Urothelium cell line (cell line): ENCODE results near the gene PIGS.
"Not testable (repeated sequence)": the region's sequence is repeated elsewhere in the genome, so short reads cannot be mapped to it uniquely, and the experiment has no call there.

Experiments
- DNase-seq: peaks from one replicate; pipeline ENCODE4 v3.0.0; 2011; ENCODE audit warnings: low spot score, mixed read lengths
- FAIRE-seq: peaks from 2 replicates; lab custom pipeline; 2011; peaks lifted over from hg19 to GRCh38; lab: Jason Lieb, UNC

PIGS gene

GRCh38 chr17:28532050-28532960 lies 39.0 kb downstream of the PIGS start:
- FAIRE-seq (no peak), DNase-seq (no peak)

DNA sequence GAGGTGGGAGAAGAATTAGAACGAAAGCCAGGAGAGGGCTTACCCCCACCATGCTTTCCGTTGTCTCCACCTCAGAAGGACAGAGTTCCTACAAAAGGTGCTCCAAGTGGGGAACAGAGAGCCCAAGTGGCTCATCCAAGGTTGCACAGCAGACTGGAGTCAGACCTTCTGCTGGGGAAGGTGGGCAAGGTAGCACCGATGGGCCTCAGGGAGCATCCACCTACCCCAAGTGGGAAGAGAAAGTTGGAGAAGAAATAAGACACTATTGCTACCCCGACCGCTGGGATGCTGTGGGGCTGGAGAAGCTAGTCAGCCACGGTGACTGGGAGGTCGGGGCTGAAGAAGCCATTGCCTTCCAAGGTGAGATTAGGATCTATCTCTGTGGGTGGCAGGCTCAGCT lies 40.4 kb downstream of the PIGS start:
- DNase-seq: no peak
- FAIRE-seq: no peak

GRCh38 chr17:28530250-28530649 lies 41.1 kb downstream of the PIGS start:
- no peak for DNase-seq
- no peak for FAIRE-seq

DNA sequence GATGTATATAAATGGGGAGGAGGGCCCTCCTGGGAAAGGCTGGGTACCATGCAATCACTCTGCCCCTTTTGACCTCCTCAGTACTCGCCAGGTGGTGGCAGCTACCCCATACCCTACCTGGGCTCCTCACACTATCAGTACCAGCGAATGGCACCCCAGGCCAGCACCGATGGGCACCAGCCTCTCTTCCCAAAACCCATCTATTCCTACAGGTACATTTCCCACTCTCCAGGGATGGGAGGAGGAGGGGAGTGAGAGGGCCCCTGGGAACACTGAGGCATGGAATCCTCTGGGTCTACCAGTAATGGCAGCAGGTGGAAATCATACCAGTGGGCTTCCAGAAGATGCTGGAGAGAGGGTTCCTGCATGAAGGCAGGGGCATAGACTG lies 42.3 kb downstream of the PIGS start:
- no peak for FAIRE-seq

GRCh38 chr17:28528327-28529012 lies 42.9 kb downstream of the PIGS start:
- no peak for DNase-seq
- FAIRE-seq: no peak

More for the DNA sequence above, 42.3 kb downstream of the PIGS start:
- DNase-seq: no peak

DNA sequence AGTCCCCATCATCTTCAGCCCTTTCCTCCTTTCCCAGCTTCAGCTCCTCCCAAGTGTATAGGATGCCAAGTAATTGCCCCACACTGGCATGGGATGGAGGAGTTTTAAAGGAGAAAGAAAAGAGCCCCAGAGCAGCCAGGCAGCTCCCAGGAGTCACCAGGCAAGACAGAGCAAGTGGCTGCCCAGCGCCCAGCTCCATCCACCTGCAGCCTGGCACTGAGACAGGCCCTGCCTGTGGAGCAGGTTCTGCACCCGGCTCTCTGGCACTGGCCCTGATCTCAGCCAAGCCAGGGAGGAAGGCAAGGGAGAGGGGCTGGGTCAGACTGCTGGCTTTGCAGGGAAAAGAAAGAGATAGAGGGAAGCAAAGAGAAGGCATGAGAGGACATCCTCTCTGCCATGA lies 43.5 kb downstream of the PIGS start:
- FAIRE-seq: no peak
- DNase-seq: no peak

- FAIRE-seq (no peak), DNase-seq (no peak)
Observed at GRCh38 chr17:28527181-28527681, 44.1 kb downstream of the PIGS start.

DNA sequence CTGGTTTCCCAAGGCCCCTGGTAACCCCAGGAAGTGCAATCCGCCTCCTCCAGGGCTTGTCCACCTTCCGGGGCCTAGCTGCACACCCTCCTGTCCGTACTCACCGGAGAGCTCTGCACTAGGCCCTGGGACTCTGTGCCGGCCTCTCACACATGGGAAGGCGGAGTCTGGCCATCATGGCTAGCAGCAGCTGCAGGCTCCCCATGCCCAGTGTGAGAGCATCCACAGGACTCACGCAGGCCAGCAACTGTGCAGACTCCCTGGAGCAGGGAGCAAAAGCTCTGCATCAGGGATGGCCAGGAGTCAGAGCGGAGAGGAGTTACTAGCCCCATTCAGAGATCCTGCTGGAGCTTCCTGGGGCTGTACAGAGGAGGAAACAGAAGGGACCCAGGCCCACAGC lies 44.9 kb downstream of the PIGS start:
- DNase-seq: no peak
- FAIRE-seq: no peak

- DNase-seq (peak; percentile 26), FAIRE-seq (no peak)
Observed at GRCh38 chr17:28524476-28525424, 46.6 kb downstream of the PIGS start.

- FAIRE-seq (no peak), DNase-seq (no peak)
Observed at GRCh38 chr17:28523876-28524275, 47.4 kb downstream of the PIGS start.

DNA sequence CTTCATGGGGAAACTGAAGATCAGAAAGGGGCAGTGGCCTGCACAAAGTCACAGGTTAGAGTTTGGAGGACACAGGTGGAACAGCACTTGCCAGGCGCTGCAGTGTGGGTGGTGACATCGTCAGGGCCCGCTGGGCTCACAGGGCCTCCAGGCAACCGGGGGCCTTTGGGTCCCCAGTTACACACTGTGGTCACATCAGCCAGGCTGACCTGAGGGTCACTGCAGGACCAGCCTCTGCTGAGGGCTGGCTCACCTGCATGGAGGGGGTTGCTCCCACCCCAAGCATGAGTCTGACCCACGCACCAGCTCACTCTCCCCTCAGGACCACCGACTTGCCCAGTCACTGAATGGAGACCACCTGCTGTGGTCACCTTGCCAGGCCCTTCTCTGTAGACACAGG lies 48.1 kb downstream of the PIGS start:
- FAIRE-seq (no peak), DNase-seq (no peak)

GRCh38 chr17:28522281-28522680 lies 49.0 kb downstream of the PIGS start:
- FAIRE-seq, DNase-seq: not testable (repeated sequence)

DNA sequence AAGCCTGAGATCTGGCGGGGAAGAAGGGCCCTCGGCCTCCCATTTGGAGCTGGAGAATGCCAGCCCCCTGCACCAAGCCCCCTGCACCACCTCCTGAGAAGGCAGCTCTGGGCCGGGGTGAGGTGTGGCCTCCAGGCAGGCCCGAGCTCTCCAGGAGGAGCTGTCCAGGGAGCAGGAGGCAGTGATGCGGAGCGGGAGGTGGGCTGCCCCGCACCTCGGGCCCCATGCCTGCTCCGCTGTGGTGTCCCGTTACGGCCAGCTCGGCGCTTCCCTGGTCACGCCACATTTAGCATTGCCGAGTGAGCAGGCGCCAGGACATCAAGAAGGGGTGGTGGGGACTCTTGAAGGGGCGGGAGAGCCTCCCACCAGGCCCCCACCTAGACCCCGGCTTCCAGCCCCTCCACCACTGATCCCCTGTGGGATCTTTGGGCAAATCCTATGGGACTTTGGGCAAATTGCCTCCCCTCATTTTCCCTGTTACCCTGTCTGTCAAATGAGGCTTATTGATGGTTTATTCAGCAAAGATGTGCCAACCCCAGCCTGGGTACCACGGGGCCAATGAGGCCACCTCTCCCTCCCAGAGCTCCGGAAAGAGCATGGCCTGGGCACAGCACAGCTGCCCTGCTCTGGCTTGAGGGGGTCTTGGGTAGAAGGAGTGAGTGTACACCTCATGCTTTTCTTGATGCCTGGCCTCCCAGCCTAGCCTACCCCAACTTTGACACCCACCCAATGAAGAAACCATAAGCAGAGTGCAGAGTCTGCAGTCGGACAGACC lies 49.8 kb downstream of the PIGS start:
- no peak for DNase-seq
- no peak for FAIRE-seq

DNA sequence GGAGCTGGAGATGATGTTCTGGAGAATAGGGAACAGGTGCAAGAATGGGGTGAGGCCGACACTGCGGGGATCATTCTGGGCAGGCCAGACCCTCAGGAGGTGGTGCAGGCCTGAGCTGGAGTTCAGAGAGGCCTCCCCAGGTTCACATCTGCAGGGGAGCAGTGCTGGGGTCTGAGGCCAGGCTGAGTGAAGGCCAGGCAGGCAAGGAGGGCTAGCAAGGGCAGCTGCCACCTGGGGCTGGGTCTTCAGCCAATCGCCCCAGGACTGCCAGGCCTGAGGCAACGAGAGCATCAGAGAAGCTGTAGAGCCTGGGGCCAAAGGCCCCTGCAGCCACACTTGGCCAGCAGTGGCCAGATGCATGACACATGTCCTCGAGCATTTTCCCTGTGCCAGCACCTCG lies 50.6 kb downstream of the PIGS start:
- no peak for FAIRE-seq

GRCh38 chr17:28519236-28519635 lies 52.1 kb downstream of the PIGS start:
- FAIRE-seq: no peak

More for the DNA sequence above, 50.6 kb downstream of the PIGS start:
- no peak for DNase-seq

DNA sequence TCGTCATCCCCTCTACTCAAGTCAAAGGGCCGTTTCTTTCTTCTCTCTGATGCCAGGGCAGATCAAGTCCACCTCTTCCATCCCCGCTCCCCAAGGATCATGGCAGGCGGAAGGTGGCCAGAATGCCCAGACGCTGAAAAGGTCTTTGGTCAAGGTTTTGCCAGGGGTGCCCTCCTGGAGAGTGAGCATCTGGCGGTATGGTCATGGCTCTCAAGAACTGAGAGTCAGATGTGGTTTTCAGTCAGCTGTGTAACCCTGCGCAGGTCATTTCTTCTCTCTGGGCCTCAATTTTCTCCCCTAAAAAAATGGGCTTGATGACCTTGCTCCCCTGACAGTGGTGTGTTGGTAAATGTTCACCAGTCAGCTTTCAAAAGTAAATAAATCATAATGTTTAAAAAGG lies 52.7 kb downstream of the PIGS start:
- FAIRE-seq: no peak
- no peak for DNase-seq

More at GRCh38 chr17:28519236-28519635, 52.1 kb downstream of the PIGS start:
- DNase-seq: no peak

DNA sequence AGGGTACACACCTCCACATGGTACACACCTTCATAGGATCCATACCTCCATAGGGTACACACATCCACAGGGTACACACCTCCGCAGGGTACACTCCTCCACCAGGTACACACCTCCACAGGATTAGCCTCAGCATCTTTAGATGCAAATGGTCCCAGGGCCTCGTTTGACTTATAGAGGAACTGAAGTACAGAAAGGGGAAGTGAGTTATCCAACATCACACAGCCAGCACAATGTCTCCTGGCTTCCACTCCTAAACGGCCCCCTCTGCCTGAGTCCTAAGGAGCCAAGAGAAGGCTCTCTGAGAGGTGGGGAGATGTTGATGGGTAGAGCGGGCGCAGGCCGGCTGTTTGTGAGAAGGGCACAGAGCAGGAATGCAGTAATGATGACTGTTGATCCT lies 53.2 kb downstream of the PIGS start:
- DNase-seq: no peak
- FAIRE-seq: no peak

DNA sequence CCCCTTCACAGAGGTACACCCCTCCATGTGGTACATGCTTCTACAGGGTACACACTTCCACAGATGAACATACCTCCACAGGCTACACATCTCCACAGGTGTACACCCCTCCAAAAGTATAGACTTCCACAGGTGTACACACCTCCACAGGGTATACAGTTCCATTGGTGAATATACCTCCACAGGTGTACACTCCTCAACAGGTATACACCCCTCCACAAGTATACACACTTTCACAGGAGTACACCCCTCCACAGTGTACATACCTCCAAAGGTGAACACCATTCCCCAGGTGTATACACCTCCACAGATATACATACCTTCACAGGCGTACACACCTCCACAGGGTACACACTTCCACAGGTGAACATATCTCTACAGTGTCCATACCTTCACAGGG lies 55.8 kb downstream of the PIGS start:
- FAIRE-seq: no peak

GRCh38 chr17:28514561-28515002 lies 56.7 kb downstream of the PIGS start:
- FAIRE-seq (no peak), DNase-seq (no peak)

More for the DNA sequence above, 55.8 kb downstream of the PIGS start:
- no peak for DNase-seq

DNA sequence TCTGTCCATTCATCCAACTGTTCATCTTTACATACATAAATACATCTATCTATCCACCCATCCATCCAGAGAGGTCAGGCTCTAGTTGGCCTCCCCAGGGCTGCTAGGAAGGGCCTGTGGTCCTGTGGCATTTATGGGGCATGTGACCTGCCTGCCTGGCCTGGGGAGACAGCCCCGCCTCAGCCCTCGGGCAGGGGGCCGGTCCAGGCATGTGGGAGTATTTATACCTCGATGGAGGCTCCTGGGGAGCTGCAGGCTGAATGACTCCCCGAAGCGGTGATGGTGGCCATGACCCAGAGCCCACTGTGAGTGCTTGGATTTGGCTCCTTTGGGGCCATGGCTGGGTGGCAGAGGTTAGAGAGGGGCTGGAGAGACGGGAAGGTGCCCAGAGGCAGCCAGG lies 57.8 kb downstream of the PIGS start:
- DNase-seq: no peak
- FAIRE-seq: no peak
